H9 (cell line): Measurements from ENCODE around the gene SRPK3. TPM values are rescaled to one million over a fixed set of nuclear protein-coding genes. Genes with fewer than 3 reads are reported as not detected.

ENCODE experiments used
- DNase-seq: peaks from one replicate; pipeline ENCODE4 v3.0.0-alpha.2; 2017
- H2AFZ ChIP-seq: one replicate; pipeline ENCODE4 v1.6.1; 2013; ENCODE audit warnings: mild to moderate bottlenecking, low read length, control low read depth, moderate library complexity
- H2AK5ac ChIP-seq: 2 replicates; pipeline ENCODE4 v1.6.1; 2013; ENCODE audit warnings: low read length, control low read depth, mixed read lengths; ENCODE audit not compliant: insufficient read length
- H2BK120ac ChIP-seq: one replicate; pipeline ENCODE4 v1.6.1; 2013; ENCODE audit warnings: low read depth, mild to moderate bottlenecking, low read length, control low read depth, inconsistent platforms; ENCODE audit not compliant: poor library complexity, severe bottlenecking
- H2BK12ac ChIP-seq: 2 replicates; pipeline ENCODE4 v1.6.1; 2013; ENCODE audit warnings: low read length, control low read depth, mixed read lengths, low read depth; ENCODE audit not compliant: insufficient read length
- H2BK15ac ChIP-seq: 2 replicates; pipeline ENCODE4 v1.6.1; 2013; ENCODE audit warnings: low read depth, low read length, control low read depth
- H2BK20ac ChIP-seq: one replicate; pipeline ENCODE4 v1.6.1; 2013; ENCODE audit warnings: low read depth, mild to moderate bottlenecking, low read length, control low read depth, inconsistent platforms; ENCODE audit not compliant: poor library complexity, severe bottlenecking
- H2BK5ac ChIP-seq: 2 replicates; pipeline ENCODE4 v1.6.1; 2013; ENCODE audit warnings: low read length, control low read depth, mixed read lengths; ENCODE audit not compliant: insufficient read length
- H3K14ac ChIP-seq: 2 replicates; pipeline ENCODE4 v1.6.1; 2013; ENCODE audit warnings: low read length, control low read depth; ENCODE audit not compliant: insufficient read depth
- H3K18ac ChIP-seq: 2 replicates; pipeline ENCODE4 v1.6.1; 2013; ENCODE audit warnings: low read depth, mild to moderate bottlenecking, mixed read lengths, low read length, control low read depth; ENCODE audit not compliant: insufficient read length
- H3K23ac ChIP-seq: 2 replicates; pipeline ENCODE4 v1.6.1; 2013; ENCODE audit warnings: low read length, control low read depth, mixed read lengths, low read depth; ENCODE audit not compliant: insufficient read length
- H3K23me2 ChIP-seq: 2 replicates; pipeline ENCODE4 v1.6.1; 2013; ENCODE audit warnings: low read depth, mild to moderate bottlenecking, mixed read lengths, low read length, control low read depth; ENCODE audit not compliant: insufficient read length, poor library complexity, severe bottlenecking
- H3K27ac ChIP-seq: 2 replicates; pipeline ENCODE4 v1.5.1; 2013; ENCODE audit warnings: low read length, control low read depth, mixed read lengths, low read depth; ENCODE audit not compliant: insufficient read length
- H3K27me3 ChIP-seq: 2 replicates; pipeline ENCODE4 v1.6.1; 2013; ENCODE audit warnings: low read length, control low read depth, inconsistent platforms; ENCODE audit not compliant: insufficient read depth
- H3K4ac ChIP-seq: 2 replicates; pipeline ENCODE4 v1.6.1; 2013; ENCODE audit warnings: low read depth, mild to moderate bottlenecking, control low read depth, inconsistent platforms, low read length, moderate library complexity
- H3K4me1 ChIP-seq: 2 replicates; pipeline ENCODE4 v1.6.1; 2013; ENCODE audit warnings: low read length, control low read depth, inconsistent platforms; ENCODE audit not compliant: insufficient read depth
- H3K4me2 ChIP-seq: 2 replicates; pipeline ENCODE4 v1.6.1; 2013; ENCODE audit warnings: low read length, control low read depth, mixed read lengths; ENCODE audit not compliant: insufficient read length, insufficient read depth
- H3K56ac ChIP-seq: 2 replicates; pipeline ENCODE4 v1.6.1; 2013; ENCODE audit warnings: low read depth, mild to moderate bottlenecking, mixed read lengths, low read length, control low read depth; ENCODE audit not compliant: insufficient read length
- H3K79me1 ChIP-seq: 2 replicates; pipeline ENCODE4 v1.6.1; 2013; ENCODE audit warnings: low read depth, mild to moderate bottlenecking, moderate library complexity, low read length, control low read depth, inconsistent platforms; ENCODE audit not compliant: insufficient read depth, poor library complexity, severe bottlenecking
- H3K79me2 ChIP-seq: 2 replicates; pipeline ENCODE4 v1.6.1; 2013; ENCODE audit warnings: low read length, control low read depth, inconsistent platforms; ENCODE audit not compliant: insufficient read depth
- H3K9ac ChIP-seq: 2 replicates; pipeline ENCODE4 v1.6.1; 2013; ENCODE audit warnings: low read length, control low read depth, mixed read lengths; ENCODE audit not compliant: insufficient read length; ENCODE audit errors: extremely low read depth
- H3K9me3 ChIP-seq: one replicate; pipeline ENCODE4 v1.6.1; 2013; ENCODE audit warnings: low read depth, low read length, inconsistent platforms; ENCODE audit not compliant: control insufficient read depth
- H3T11ph ChIP-seq: one replicate; pipeline ENCODE4 v1.6.1; 2013; ENCODE audit warnings: mild to moderate bottlenecking, low read length, control low read depth, inconsistent platforms
- H4K20me1 ChIP-seq: one replicate; pipeline ENCODE4 v1.6.1; 2013; ENCODE audit not compliant: control insufficient read depth, insufficient read length, insufficient read depth
- H4K5ac ChIP-seq: 2 replicates; pipeline ENCODE4 v1.6.1; 2013; ENCODE audit warnings: low read depth, mild to moderate bottlenecking, mixed read lengths, low read length, control low read depth; ENCODE audit not compliant: insufficient read length
- H4K8ac ChIP-seq: replicated peaks from 2 replicates; pipeline ENCODE4 v1.6.1; 2013; ENCODE audit warnings: low read length, control low read depth, mixed read lengths, low read depth; ENCODE audit not compliant: insufficient read length
- H4K91ac ChIP-seq: 2 replicates; pipeline ENCODE4 v1.6.1; 2013; ENCODE audit warnings: low read depth, mild to moderate bottlenecking, moderate library complexity, mixed read lengths, low read length, control low read depth; ENCODE audit not compliant: insufficient read length
- H3K27ac Mint-ChIP-seq, 3 experiments: 2 replicates in 2 of 3; 3 replicates in 1 of 3; pipeline ENCODE4 v1.8.0; 2020 to 2021; ENCODE audit warnings: mixed read lengths in 3 of 3, mild to moderate bottlenecking in 1 of 3, moderate library complexity in 1 of 3
- H3K27me3 Mint-ChIP-seq: 2 replicates; pipeline ENCODE4 v1.8.0; 2021; ENCODE audit warnings: low read depth, mild to moderate bottlenecking, moderate library complexity, mixed read lengths
- H3K36me3 Mint-ChIP-seq, 3 experiments: 2 replicates in 2 of 3; 3 replicates in 1 of 3; pipeline ENCODE4 v1.8.0; 2020 to 2021; ENCODE audit warnings: low read depth in 3 of 3, mixed read lengths in 3 of 3; ENCODE audit not compliant: insufficient read depth in 1 of 3
- H3K4me1 Mint-ChIP-seq, 2 experiments: 2 replicates each; pipeline ENCODE4 v1.8.0; 2020; ENCODE audit warnings: mixed read lengths in 2 of 2
- H3K4me3 Mint-ChIP-seq, 2 experiments: 2 replicates in 1 of 2; 3 replicates in 1 of 2; pipeline ENCODE4 v1.8.0; 2020 to 2021; ENCODE audit warnings: mild to moderate bottlenecking in 2 of 2, mixed read lengths in 2 of 2, moderate library complexity in 1 of 2
- H3K9me3 Mint-ChIP-seq, 2 experiments: 2 replicates in 1 of 2; 3 replicates in 1 of 2; pipeline ENCODE4 v1.8.0; 2020; ENCODE audit warnings: mild to moderate bottlenecking in 2 of 2, mixed read lengths in 2 of 2, moderate library complexity in 1 of 2
- WGBS: extraction: QIAGEN DNeasy Blood & Tissue Kit; methylation state at CpG from one replicate; pipeline ENCODE4 v1.1.7; 2013; ENCODE audit warnings: missing lambda C conversion rate, low lambda C conversion rate, mixed read lengths; ENCODE audit not compliant: insufficient read length; ENCODE audit errors: extremely low coverage; 5-methylcytosine and 5-hydroxymethylcytosine counted together
- total RNA-seq: library from RNA; stranded (reverse); gene quantifications from 2 replicates; pipeline ENCODE4 v1.2.1, GENCODE V29; 2021
- TF ChIP-seq, protein P1 (sequence below): fragments of 200-600 bp; sonication (generic); conservative IDR thresholded peaks from 3 replicates; pipeline ENCODE4 v1.8.0; 2021; ENCODE audit warnings: antibody characterized with exemption, mild to moderate bottlenecking

SRPK3 gene
- total RNA-seq, 1 experiment from 2014 or later: not detected

DNA sequence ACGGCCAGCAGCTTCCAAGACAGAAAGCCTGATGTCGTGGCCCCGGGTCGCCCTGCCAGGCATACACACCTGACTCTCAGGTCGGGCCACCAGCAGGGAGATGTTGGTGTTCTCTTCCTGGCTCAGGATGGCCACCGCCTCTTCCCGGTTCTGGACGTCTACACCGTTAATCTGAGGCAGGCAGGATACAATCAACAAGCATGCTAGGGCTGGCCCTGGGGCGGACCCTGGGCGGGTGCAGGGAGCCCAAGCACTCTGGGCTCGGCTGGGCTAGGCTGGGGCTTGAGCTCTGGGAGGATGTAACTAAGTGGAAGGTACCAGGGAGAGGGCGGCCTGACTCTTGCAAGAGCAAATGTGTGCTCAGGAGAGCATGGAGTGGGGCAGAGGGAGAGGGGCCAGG lies 24.6 kb downstream of the SRPK3 start:
- Histone ChIP-seq H2AFZ (no peak overlapping the region), H3K4ac (no peak overlapping the region), H2BK20ac (no peak overlapping the region), H2BK5ac (no peak overlapping the region), H3K79me2 (peaks cover 9% of the 10 kb centered on the region; the same call in 1 of the 2 replicates), H3K27ac (no peak overlapping the region), H4K20me1 (no peaks in the 10 kb centered on the region), H2BK15ac (no peak overlapping the region), H3K27me3 (no peaks in the 10 kb centered on the region), H3K56ac (no peak overlapping the region), H3K9ac (no peak overlapping the region), H4K91ac (no peak overlapping the region), H2AK5ac (no peak overlapping the region), H4K8ac (no peak overlapping the region), H3K14ac (no peak overlapping the region), H2BK12ac (no peak overlapping the region), H3K9me3 (peaks cover 22% of the 10 kb centered on the region), H4K5ac (no peak overlapping the region), H3K23me2 (no peaks in the 10 kb centered on the region), H3K79me1 (no peaks in the 10 kb centered on the region), H2BK120ac (no peak overlapping the region), H3K4me2 (no peak overlapping the region), H3K4me1 (no peaks in the 10 kb centered on the region), H3K23ac (no peak overlapping the region), H3T11ph (no peak overlapping the region), H3K18ac (no peak overlapping the region)
- no peak overlapping the region; a peak in 1 of 7 replicates for H3K27ac Mint-ChIP-seq
- TF ChIP-seq, protein P1, sequence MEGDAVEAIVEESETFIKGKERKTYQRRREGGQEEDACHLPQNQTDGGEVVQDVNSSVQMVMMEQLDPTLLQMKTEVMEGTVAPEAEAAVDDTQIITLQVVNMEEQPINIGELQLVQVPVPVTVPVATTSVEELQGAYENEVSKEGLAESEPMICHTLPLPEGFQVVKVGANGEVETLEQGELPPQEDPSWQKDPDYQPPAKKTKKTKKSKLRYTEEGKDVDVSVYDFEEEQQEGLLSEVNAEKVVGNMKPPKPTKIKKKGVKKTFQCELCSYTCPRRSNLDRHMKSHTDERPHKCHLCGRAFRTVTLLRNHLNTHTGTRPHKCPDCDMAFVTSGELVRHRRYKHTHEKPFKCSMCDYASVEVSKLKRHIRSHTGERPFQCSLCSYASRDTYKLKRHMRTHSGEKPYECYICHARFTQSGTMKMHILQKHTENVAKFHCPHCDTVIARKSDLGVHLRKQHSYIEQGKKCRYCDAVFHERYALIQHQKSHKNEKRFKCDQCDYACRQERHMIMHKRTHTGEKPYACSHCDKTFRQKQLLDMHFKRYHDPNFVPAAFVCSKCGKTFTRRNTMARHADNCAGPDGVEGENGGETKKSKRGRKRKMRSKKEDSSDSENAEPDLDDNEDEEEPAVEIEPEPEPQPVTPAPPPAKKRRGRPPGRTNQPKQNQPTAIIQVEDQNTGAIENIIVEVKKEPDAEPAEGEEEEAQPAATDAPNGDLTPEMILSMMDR: no peak
- H3K9me3 Mint-ChIP-seq: peaks cover 57 to 68% of the 10 kb centered on the region in 2 experiments
- no peak overlapping the region; a peak in 1 of 5 replicates for H3K4me3 Mint-ChIP-seq
- H3K4me1 Mint-ChIP-seq: no peaks in the 10 kb centered on the region
- no peak for DNase-seq
- peaks cover 9 to 30% (median 19%) of the 10 kb centered on the region in 3 experiments; a peak in 6 of 7 replicates for H3K36me3 Mint-ChIP-seq
- no CpG with 5 or more reads among the region's 13 CpGs for WGBS
- H3K27me3 Mint-ChIP-seq: peaks cover 7% of the 10 kb centered on the region
